NCI-H146 treated with DMSO at 0.1 percent for 48 hours (cell line): Measurements from ENCODE around the gene SPAG5.

Source experiments
- DNase-seq: peaks from one replicate; lab custom pipeline; 2025; ENCODE audit not compliant: unreplicated experiment; lab: John Stamatoyannopoulos, UW

The SPAG5 gene

DNA sequence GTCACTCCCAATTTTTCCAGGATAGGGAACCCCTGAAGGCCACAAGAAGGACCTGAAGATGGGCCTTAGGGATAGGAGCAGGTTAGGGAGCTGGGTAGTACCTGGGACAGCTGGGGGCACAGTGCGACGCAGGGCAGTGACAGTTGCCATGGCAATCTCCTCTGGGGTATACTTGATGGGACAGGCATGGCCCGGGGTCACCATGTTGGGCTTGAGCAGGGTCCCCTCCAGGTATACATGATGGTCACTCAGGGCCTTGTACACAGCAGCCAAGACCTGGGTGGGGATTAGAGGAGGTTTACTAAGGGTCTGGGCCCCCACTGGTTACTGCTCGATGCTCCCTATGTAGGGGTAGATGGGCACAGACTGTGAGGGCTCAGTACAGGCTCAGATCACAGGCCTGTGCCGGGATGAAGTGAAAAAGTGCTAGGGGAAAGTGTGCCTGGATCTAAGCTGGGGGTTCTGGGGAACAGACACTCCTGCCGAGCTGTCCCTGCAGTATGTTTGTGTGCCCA lies 24.8 kb downstream of the SPAG5 start:
- DNase-seq: no peak

DNA sequence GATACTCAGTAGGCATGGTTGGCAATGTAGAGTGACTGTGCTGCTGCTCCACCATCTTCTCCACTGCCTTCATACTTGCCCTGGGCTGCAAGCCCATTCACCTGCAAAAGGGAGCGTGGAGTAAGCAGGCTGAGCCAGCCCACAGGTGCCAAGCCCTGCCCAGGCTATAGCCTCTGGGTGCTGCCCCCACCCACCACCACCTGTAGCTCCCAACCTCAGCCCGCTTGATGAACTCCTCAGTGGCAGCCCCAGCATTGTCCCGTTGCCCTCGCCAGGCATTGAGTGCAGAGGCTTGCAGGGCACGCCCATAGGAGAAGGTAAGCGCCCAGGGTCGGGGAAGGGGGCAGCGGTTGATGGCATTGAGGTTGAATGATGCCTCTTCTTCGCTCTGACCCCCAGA lies 25.3 kb downstream of the SPAG5 start:
- DNase-seq: no peak

DNA sequence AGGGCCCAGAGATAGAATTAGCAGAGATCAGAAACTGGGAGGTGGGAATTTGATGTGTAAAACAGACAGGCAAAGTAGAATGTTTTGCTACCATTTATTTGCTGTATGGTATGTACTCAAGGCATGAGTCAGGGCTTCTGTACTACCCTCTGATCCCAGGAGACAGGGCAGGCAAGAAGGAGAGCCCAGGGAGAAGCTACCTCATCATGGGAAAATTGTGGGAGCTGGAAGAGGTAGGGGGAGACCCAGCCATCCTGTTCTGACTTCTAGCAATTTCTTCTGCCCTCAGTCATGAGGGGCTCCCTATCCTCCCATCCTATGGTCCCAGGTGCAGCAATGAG lies 25.8 kb downstream of the SPAG5 start:
- DNase-seq: no peak

DNA sequence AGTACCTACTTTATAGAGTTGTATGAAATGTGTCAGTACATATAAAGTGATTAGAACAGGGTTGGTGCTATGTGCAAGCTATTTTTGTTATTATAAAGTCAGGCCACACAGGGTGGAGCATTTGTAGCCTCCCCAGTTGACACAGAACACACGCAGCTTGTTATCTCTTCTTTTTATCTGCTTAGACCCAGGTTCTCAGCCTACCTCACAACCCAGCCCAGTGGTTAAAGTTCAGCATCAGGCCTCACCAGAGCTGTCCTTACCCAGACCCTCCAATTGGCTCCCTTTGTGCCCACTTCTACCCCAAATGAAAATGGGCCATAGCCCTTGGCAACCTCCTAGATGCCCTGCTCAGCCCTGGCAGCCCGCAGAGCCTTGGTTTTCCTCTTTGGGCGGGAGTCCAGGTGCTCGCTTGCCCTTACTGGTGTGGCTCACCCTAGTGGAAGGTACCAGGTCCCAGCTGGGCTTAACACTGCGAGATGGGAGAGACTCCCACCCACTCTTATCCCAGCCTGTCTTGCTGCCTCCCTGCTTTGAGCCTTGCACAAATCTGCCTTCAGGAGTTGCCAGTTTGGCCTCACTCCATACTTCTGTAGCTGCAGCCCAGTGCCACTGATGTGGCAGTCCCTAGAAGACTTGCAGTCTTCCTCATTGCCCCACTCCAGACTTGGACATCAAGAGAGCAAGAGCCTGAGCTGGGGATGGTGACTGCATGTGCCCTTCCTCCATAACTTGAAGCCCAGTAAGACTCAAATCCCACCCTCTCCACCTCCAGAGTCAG lies 26.4 kb downstream of the SPAG5 start:
- DNase-seq: no peak

DNA sequence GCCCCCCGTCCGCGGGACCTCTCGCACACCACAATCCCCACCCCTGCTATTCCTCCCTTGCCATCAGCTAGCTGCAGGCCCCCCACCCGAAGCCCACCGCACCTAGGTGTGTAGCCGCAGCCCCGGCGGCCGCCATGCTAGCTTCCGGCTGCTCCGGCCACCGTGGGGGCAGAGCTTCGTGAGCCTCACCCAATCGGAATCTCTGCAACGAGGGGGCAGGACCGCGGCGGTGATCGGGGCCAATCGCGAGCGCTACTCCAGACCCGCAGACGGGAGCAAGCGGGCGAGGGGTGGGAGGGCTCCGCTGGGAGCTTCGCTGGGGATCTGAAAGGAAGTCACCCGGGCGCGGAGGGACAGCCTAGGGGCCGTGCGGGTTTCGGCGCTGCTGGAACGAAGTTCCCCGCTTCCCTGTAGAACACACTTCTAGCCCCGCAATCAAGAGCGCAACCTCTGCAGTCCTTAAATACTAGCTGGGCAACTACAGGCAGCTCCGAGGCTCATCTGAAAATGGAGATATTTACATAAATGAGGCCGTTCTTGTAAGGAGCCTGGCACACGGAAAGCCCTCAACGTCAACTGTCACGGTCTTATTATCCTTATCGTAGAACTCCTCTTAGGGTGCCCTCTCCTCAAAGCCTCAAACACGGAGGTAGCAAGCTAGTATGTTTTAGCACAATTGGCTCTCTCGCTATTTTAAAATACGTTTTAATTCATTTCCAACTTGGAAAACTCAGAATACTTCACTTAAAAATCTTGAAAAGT lies 27.3 kb downstream of the SPAG5 start, which contains the start of gene PIGS:
TSS of gene PIGS (minus strand) at position 164 of the 762 bp plus-strand sequence. CDS start at position 136, 28 bp downstream.
- DNase-seq: peak; percentile 88

DNA sequence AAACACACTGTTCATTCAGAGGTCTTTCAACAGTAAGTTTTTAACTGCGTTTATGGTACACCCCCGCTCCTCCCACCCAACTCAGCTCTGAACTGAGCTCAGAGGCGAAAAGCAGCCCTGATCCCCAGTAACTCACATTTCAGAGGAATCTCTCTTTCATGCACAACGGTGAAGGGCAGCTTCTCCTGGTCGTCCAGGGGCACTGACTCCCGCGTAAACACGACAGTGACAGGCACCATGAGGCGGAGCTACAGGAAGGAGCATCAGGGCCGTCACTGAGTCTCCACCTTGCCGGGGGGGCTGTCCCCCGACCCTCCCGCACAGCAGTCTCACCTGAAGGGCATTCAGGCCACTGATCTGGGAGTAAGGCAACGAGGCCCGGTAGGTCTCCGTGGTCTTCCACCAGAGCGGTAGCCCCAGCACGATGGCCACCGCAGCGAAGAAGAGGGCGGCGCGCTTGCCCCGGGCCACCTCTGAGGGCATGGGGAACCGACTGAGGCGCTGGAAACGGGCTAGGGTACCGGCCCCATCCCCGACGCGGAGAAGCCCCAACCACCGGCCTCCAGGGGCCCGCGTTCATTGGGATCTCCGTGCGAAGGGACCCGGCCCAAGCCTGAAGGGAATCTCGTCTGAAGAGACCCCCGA lies 28.0 kb downstream of the SPAG5 start:
- peak; percentile 43 for DNase-seq

DNA sequence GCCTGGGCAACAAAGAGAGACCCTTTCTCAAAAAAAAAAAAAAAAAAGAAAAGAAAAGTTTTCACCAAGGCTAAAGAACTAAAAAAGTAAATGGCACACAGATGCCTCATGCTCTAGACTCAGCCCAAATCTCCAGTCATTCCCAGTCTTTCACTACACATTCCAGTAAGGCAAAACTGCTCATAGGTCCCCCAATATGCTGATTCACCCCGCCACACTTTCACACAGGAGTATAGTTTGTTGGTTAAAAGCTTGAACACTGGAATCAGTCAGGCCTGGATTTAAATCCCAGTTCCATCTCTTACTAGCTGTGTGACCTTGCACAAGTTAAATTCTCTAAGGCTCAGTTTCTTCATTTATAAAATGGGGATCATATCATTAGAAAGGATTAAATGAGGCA lies 29.4 kb downstream of the SPAG5 start:
- no peak for DNase-seq

DNA sequence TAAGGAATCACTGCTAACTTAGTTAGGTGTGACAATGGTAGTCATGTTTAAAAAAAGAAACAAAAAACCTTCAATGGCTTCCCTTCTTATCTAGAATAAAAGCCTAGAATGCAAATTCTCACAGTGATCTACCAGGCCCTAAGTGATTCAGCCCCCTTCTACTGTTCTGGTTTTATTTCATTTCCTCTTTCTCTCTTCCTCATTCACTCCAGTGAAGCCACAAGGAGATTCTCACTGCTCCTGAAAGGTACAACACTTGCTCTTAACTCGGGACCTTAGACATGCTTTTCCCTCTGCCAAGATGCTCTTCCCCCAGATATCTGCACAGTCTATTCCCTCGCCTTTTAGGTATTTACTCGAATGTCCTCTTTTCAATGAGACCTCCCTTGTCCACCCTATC lies 31.2 kb downstream of the SPAG5 start:
- DNase-seq: no peak

DNA sequence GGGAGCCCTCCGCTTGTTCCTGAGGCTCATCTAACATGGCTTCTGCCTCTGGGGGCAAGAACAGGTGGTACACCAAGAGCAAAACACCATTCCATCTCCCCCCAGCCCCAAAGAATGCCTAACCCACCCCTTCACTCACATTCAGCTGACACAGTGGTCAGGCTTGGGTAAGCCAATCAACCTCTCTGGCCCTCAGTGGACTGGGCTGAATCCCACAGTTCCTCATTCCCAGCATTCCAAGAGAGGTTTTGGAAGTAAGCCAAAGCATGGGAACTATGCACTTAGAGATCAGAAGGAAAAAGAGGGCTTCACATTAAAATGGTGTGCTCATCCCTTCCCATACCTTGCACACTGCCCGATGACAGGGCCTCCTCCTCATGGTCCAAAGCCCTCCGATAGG lies 35.4 kb downstream of the SPAG5 start:
- no peak for DNase-seq

DNA sequence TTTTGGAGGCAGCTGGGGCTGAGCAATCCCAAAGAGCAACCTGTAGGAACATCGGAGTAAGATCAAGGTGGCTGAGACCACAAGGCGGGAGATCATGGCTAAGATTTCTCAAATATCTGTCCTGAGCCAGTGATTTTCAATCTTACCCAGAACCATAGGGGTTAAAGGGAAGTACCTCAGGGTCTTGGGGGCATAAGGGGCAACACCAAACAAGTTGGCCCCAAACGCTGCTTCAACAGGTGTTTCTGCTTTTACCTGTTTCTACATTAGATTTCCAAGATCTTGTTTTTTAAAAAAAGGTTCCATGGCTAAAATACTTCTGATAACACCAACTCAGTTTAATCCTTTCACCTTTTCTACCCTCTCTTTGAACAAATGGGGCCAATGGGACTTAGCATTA lies 43.8 kb downstream of the SPAG5 start:
- DNase-seq: no peak

DNA sequence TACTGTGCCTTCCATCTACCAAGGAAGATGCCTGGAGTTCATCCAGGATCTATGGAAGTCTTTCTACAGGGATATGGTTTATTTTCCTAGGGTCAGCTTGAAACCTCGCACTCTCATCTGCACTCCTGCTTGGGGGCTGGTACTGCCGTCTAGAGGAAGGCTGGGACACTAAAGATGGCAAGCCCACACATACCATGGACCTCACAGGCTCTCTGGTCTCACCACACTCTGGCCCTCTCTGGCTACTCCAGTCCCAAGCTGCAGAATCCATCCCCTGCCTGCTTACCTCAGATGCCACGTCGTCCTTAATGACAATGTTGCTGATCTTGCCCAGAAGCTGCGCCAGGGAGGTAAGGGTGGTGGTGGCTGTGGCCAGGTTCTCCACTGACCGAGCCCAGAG lies 44.3 kb downstream of the SPAG5 start:
- no peak for DNase-seq

DNA sequence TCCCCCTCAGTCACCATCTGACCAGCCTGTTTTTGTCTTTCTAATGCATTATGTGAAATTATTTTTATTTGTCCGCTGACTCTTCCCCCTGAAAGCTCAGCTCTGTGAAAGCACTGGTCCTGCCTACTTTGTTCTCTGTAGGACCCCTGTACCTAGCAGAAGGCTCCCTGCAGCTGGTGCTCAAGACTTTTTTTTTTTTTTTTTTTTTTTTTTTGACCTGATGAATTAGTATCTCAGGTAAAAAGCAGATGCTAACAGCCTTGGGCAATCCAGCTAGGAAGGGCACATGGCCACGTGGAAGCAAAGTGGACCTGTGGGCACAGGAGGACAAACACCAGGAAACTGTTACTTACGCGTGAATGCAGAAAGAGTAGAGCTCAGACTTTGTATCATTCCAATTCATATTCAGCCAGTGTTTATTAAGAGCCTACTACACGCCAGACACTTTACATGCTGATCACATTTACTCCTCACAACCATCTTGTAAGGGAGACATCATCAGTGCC lies 45.8 kb downstream of the SPAG5 start:
- DNase-seq: no peak

DNA sequence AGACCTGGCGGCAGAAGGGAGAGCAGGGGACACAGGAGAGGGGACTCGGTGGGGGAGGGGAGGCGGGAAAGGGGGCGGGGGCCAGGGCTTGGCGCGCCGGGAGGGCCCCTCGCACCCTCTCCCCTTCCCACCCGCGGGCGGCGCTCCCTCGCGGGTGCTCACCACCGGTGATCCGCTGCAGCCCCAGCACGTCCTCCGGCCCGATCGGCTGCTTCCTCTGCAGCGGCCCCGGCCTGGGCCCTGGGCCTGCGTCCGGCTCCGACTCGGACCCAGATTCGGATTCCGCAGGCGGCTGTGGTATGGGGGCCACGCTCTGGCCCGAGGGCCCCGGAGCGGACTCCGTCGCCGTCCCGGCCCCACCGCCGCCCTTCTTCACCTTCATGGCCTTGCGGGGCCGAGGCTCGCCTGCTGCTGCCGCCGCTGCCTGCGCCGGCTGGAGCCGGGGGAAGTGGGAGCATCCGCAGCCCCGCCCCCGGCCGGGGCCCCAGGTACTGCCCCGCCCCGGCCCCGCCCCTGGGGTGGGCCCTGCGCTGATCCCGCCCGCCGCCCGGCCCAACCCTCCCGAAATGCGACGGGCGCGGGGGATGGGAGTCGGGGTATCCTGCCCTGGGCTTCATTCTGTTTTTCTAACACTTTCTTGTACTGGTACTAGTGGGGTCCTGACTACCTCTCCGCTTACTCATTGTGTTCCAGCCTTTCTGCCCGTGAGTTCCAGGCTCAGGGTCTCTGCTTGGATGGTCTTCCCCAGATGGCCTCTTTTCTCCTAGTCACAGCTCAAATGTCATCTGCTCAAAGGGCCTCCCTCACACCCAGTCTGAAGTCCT lies 46.4 kb downstream of the SPAG5 start, which contains the start of gene UNC119:
TSS of gene UNC119 (minus strand) at position 449 of the 824 bp plus-strand sequence. CDS start at position 382, 67 bp downstream.
- DNase-seq: peak; percentile 36

DNA sequence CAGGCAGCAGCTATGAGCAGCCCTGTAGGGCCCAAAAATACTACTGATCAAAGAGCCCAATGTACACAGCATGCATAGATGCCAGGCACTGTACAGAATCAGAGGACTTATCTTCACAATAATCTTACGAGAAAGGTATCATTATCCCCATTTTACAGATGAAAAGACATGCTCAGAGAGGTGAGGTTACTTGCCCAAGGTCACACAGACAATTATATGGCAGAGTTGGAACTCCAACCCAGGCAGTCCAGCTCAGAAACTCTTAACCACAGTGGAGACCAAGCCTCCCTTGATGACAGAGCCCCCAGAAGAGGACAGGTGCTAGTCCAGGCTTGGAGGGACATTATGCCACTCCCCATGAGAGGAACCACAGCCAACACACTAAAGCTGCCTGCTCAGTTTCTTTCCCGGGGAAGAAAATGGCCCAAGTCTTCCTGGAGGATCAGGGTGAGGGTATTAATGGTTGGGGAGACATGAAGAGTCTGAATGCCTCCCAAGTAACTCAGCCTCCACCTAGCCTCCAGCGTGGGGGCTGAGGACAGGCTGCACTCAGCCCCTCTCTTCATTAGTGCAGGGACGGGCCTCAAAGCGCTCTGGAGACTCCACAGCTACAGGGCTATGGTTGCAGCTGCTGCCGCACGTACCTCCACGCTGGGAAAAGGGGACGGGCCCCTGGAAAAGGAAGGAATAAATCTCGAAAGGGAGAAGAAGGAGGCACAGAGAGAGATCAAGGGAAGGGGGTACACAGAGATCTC lies 47.2 kb downstream of the SPAG5 start:
- DNase-seq: no peak

DNA sequence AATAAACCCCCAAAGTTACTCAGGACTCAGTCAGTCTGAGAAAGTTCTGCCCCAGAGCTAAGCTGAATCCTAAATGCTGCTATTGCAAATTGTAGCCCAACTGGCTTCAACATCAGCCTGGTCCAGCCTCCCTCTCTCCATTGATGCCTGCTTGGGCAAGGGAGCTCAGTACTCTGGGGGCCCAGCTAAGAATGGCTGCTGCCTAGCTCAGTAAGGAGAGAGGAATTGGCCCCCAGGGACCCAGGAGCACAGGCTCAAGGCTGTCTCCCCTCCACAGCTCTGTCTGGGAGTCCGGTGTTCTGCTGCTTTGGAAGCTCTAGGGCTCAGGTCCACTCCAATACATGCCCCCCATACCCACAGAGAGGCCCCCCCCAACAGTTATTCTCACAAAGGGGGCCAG lies 48.0 kb downstream of the SPAG5 start:
- DNase-seq: no peak

DNA sequence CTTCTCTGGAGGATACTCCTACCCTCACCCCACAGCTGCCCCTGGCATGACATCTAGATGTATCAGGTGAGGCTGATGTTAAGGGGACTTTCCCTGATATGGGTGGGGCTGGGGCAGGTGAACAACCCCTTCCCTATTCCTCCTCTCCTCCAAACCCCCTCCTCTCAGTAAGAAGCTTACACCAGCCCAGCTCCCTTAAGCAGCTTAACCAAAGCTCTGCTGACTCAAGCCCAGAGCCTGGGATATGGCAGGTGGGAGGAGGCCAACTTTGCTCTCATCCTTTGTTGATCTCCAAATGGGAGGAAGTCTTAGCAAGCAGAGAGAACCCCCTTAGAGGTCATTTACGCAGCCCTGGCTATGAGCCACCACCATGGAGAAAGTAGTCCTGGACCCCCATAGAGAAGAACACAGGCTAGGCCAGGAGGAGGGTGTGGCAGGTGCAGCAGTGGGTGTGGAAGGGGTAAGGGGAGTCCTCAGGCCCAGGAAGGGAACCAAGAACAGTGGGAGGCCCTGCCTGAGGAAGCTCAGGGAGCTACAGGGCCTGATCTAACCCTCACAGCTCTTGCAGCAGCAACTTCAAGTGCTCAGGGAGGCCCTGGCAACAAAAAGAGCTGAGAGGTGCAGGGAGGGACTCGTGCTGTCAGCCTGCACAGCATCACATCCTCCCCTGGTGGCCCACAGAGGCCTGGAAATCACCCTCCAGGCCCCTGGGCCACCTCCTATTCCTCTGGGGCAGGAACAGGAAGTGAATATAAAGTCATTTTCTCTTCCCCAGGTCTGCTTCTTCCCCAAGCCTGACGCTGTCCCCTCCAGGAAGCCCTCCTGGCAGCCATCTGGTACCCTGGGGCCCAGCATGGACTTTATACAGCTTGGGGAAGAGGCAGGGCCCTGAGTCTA lies 49.3 kb downstream of the SPAG5 start:
- no peak for DNase-seq

DNA sequence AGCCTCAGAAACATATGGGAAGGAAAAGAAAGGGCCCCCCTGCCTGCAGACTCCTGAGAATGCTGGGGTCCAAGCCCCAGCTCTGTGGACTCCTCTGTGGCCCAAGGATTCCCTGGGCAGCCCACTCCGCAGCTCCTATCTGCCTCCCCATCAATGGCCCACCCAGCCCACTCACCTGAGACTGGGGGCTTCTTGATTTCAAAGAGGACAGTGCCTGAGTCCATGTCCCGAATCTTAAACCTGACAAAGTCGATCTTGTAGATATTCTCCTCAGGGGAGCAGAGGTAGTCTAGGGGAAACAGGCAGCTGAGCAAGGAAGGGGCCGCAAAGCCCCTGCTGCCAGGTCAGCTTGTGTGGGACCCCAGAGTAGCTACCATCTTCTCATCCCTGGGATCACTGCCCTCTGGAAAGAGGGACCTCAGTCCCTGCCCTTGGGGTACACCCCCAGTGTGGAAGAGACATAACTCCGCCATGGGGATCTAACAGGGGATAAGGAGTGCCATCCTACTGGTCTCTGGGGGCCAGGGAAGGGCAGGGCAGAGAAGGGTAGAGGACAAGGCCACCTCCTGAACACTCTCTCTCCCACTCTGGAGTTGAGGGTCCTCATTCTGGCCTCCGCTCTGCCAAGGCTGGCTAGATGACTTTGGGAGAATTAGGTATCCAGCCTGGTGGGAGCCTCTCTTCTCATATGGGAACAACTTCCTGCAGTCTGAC lies 50.3 kb downstream of the SPAG5 start:
- no peak for DNase-seq
